GM18526 (cell line): ENCODE measurements around the gene PTPN14.

Experiments
- POLR2A ChIP-seq: IDR thresholded peaks from 3 replicates; pipeline ENCODE4 v1.6.1; 2011; ENCODE audit not compliant: insufficient read length; ENCODE audit errors: extremely low read depth

The PTPN14 gene

GRCh38 chr1:214310777-214311690, 240.4 kb downstream of the PTPN14 start:
- no peak for TF ChIP-seq POLR2A

GRCh38 chr1:214310010-214310409, 241.4 kb downstream of the PTPN14 start:
- no peak for TF ChIP-seq POLR2A

- TF ChIP-seq POLR2A = no peak
These were observed 245.1 kb downstream of the PTPN14 start for GRCh38 chr1:214306269-214306668.

GRCh38 chr1:214305164-214305751, 246.1 kb downstream of the PTPN14 start:
- no peak for TF ChIP-seq POLR2A

- no peak for TF ChIP-seq POLR2A
These were observed 248.1 kb downstream of the PTPN14 start for GRCh38 chr1:214303141-214303930.

- no peak for TF ChIP-seq POLR2A
These were observed 249.9 kb downstream of the PTPN14 start for GRCh38 chr1:214301526-214301925.

- TF ChIP-seq POLR2A = no peak
These were observed 251.1 kb downstream of the PTPN14 start for GRCh38 chr1:214300149-214300780.
